Measurements from ENCODE around the gene HEXB.

Gene HEXB

GRCh38 chr5:74684900-74685851, at the start of gene HEXB:
TSS of gene HEXB (plus strand) at chr5:74685233. CDS start at chr5:74685261, 28 bp downstream.
- no peak within 1 kb of the TSS for H3K27ac ChIP-seq (ENCODE audit: low read depth, low read length)
- peaks cover 17% of the 10 kb centered on the region for H3K4me1 ChIP-seq (ENCODE audit: control insufficient read depth, low read length)

GRCh38 chr5:74636149-74636548, 48.9 kb upstream of the HEXB start:
- H3F3A ChIP-seq (ENCODE audit: control insufficient read depth, insufficient read depth) = peaks cover 6% of the 10 kb centered on the region; the same call in 1 of the 2 replicates
- no peak overlapping the region for H3K4me2 ChIP-seq (ENCODE audit: low read length)
- no peaks in the 10 kb centered on the region for H3K9me2 ChIP-seq (replicated peaks; ENCODE audit: control insufficient read depth, low read length)
- H3K27me3 ChIP-seq (ENCODE audit: control insufficient read depth, low read length) = peaks cover 29% of the 10 kb centered on the region
- H3K36me3 ChIP-seq (ENCODE audit: control insufficient read depth, low read length) = no peaks in the 10 kb centered on the region
- TF ChIP-seq CTCF (IDR thresholded peaks at IDR 0.05; ENCODE audit: low read depth, low read length, poor library complexity, severe bottlenecking) (no peak), EZH2phosphoT487 (IDR thresholded peaks at IDR 0.05; ENCODE audit: borderline replicate concordance, low read length) (no peak)
- 0 out of 2 replicates have a peak, but pooled peaks cover 5% of the 10 kb centered on the region for H4K20me1 ChIP-seq (ENCODE audit: control insufficient read depth, insufficient read depth, low read depth, low read length)
- H3K4me3 ChIP-seq (ENCODE audit: low read length) = no peak overlapping the region
- no peaks in the 10 kb centered on the region for H3K9me3 ChIP-seq (ENCODE audit: control insufficient read depth, insufficient read depth, low read length)
- no peak overlapping the region for H3K27ac ChIP-seq (ENCODE audit: low read depth, low read length)
- peaks cover 32% of the 10 kb centered on the region for H3K4me1 ChIP-seq (ENCODE audit: control insufficient read depth, low read length)
- no peaks in the 10 kb centered on the region for H3K79me2 ChIP-seq (ENCODE audit: control insufficient read depth, low read length)

More at GRCh38 chr5:74684900-74685851, at the start of gene HEXB:
- Histone ChIP-seq H3K4me2 (ENCODE audit: low read length) (peak within 1 kb of the TSS; percentile 65), H3K36me3 (ENCODE audit: control insufficient read depth, low read length) (peaks cover 12% of the 10 kb centered on the region), H3K27me3 (ENCODE audit: control insufficient read depth, low read length) (peaks cover 14% of the 10 kb centered on the region; the same call in 1 of the 2 replicates), H3K4me3 (ENCODE audit: low read length) (peak within 1 kb of the TSS; percentile 88), H3K79me2 (ENCODE audit: control insufficient read depth, low read length) (peaks cover 6% of the 10 kb centered on the region; the same call in 1 of the 2 replicates), H3F3A (ENCODE audit: control insufficient read depth, insufficient read depth) (no peaks in the 10 kb centered on the region), H4K20me1 (ENCODE audit: control insufficient read depth, insufficient read depth, low read depth, low read length) (no peaks in the 10 kb centered on the region), H3K9me3 (ENCODE audit: control insufficient read depth, insufficient read depth, low read length) (no peaks in the 10 kb centered on the region), H3K9me2 (replicated peaks; ENCODE audit: control insufficient read depth, low read length) (no peaks in the 10 kb centered on the region)
- TF ChIP-seq CTCF (IDR thresholded peaks at IDR 0.05; ENCODE audit: low read depth, low read length, poor library complexity, severe bottlenecking) (peak; percentile 26), EZH2phosphoT487 (IDR thresholded peaks at IDR 0.05; ENCODE audit: borderline replicate concordance, low read length) (no peak)

- Histone ChIP-seq H3K4me1 (ENCODE audit: control insufficient read depth, low read length) (peaks cover 32% of the 10 kb centered on the region), H3K27ac (ENCODE audit: low read depth, low read length) (no peak overlapping the region), H3K4me2 (ENCODE audit: low read length) (no peak overlapping the region), H3F3A (ENCODE audit: control insufficient read depth, insufficient read depth) (peaks cover 6% of the 10 kb centered on the region; the same call in 1 of the 2 replicates), H3K36me3 (ENCODE audit: control insufficient read depth, low read length) (no peaks in the 10 kb centered on the region), H4K20me1 (ENCODE audit: control insufficient read depth, insufficient read depth, low read depth, low read length) (0 out of 2 replicates have a peak, but pooled peaks cover 5% of the 10 kb centered on the region), H3K79me2 (ENCODE audit: control insufficient read depth, low read length) (no peaks in the 10 kb centered on the region), H3K9me2 (replicated peaks; ENCODE audit: control insufficient read depth, low read length) (no peaks in the 10 kb centered on the region), H3K4me3 (ENCODE audit: low read length) (no peak overlapping the region), H3K9me3 (ENCODE audit: control insufficient read depth, insufficient read depth, low read length) (no peaks in the 10 kb centered on the region), H3K27me3 (ENCODE audit: control insufficient read depth, low read length) (peaks cover 33% of the 10 kb centered on the region)
- TF ChIP-seq CTCF (IDR thresholded peaks at IDR 0.05; ENCODE audit: low read depth, low read length, poor library complexity, severe bottlenecking) (no peak), EZH2phosphoT487 (IDR thresholded peaks at IDR 0.05; ENCODE audit: borderline replicate concordance, low read length) (no peak)
These were observed 48.5 kb upstream of the HEXB start for GRCh38 chr5:74636552-74636951.

All from DOHH2 (cell line).